HG03066 (cell line): ENCODE results near the gene PCAT7.
"Not testable (repeated sequence)": the region's sequence is repeated elsewhere in the genome, so short reads cannot be mapped to it uniquely, and the experiment has no call there.

Source experiments
- ATAC-seq: cut with Tn5 transposase; IDR thresholded peaks from one replicate; pipeline ENCODE4 v1.9.1; 2021; ENCODE audit warnings: low read depth; ENCODE audit not compliant: unreplicated experiment

PCAT7 gene

GRCh38 chr9:94560237-94560636 lies 5.4 kb downstream of the PCAT7 start:
- no peak for ATAC-seq

GRCh38 chr9:94563548-94563947 lies 8.7 kb downstream of the PCAT7 start:
- no peak for ATAC-seq

- not testable (repeated sequence) for ATAC-seq
These were observed 9.4 kb downstream of the PCAT7 start for GRCh38 chr9:94564279-94564678.

- ATAC-seq, result no peak
These were observed 11.7 kb downstream of the PCAT7 start for GRCh38 chr9:94566550-94566949.

GRCh38 chr9:94567271-94567670 lies 12.4 kb downstream of the PCAT7 start:
- ATAC-seq, result no peak

- ATAC-seq, result no peak
These were observed 13.5 kb downstream of the PCAT7 start for GRCh38 chr9:94568250-94568889.

GRCh38 chr9:94568972-94569712 lies 14.3 kb downstream of the PCAT7 start:
- ATAC-seq, result no peak

- no peak for ATAC-seq
These were observed 21.2 kb downstream of the PCAT7 start for GRCh38 chr9:94576131-94576530.

GRCh38 chr9:94577036-94577435 lies 22.2 kb downstream of the PCAT7 start:
- ATAC-seq, result no peak

- no peak for ATAC-seq
These were observed 22.7 kb downstream of the PCAT7 start for GRCh38 chr9:94577571-94577970.

GRCh38 chr9:94581728-94582127 lies 26.8 kb downstream of the PCAT7 start:
- no peak for ATAC-seq

- no peak for ATAC-seq
These were observed 29.7 kb downstream of the PCAT7 start for GRCh38 chr9:94584555-94584954.

GRCh38 chr9:94586316-94586715 lies 31.4 kb downstream of the PCAT7 start:
- ATAC-seq, result no peak

- ATAC-seq, result no peak
These were observed 31.9 kb downstream of the PCAT7 start for GRCh38 chr9:94586814-94587213.

GRCh38 chr9:94588681-94589080 lies 33.8 kb downstream of the PCAT7 start:
- ATAC-seq, result no peak

- not testable (repeated sequence) for ATAC-seq
These were observed 36.2 kb downstream of the PCAT7 start for GRCh38 chr9:94591046-94591545.

GRCh38 chr9:94591876-94592275 lies 37.0 kb downstream of the PCAT7 start:
- no peak for ATAC-seq

- not testable (repeated sequence) for ATAC-seq
These were observed 37.8 kb downstream of the PCAT7 start for GRCh38 chr9:94592683-94593082.

GRCh38 chr9:94593459-94594345 lies 38.8 kb downstream of the PCAT7 start, which contains the start of gene FBP2:
Gene FBP2 (minus strand): TSS chr9:94593824. CDS start chr9:94593726, 98 bp downstream.
- ATAC-seq, result no peak

GRCh38 chr9:94599102-94599501 lies 44.2 kb downstream of the PCAT7 start:
- no peak for ATAC-seq

GRCh38 chr9:94600258-94600657 lies 45.4 kb downstream of the PCAT7 start:
- no peak for ATAC-seq
